A549 (cell line): ENCODE measurements around the gene C1QBP. TPM values are rescaled to one million over a fixed set of nuclear protein-coding genes. Genes with fewer than 3 reads are reported as not detected.
A peak's percentile ranks its signal among the peaks of the same experiment; 100 is the strongest.

Source experiments
- ATOH8 ChIP-seq: fragments of 250-450 bp; sonication (Bioruptor Pico); IDR thresholded peaks from 2 replicates; pipeline ENCODE4 v1.5.0; 2020; ENCODE audit warnings: low read depth, mild to moderate bottlenecking, moderate library complexity
- BCL3 ChIP-seq: fragments of >200 bp; sonication (Bioruptor Twin); formaldehyde crosslinking; IDR thresholded peaks from 3 replicates; pipeline ENCODE4 v1.6.1; 2016
- CBX8 ChIP-seq: fragments of 200-600 bp; sonication (generic); IDR thresholded peaks from 2 replicates; pipeline ENCODE4 v1.6.1; 2016
- E2F6 ChIP-seq: IDR thresholded peaks from 2 replicates; pipeline ENCODE4 v1.6.1; 2012; ENCODE audit warnings: low read depth, borderline replicate concordance
- ELK1 ChIP-seq: fragments of 150-350 bp; IDR thresholded peaks from 2 replicates; pipeline ENCODE4 v1.6.1; 2014; ENCODE audit warnings: low read depth, mild to moderate bottlenecking, low read length
- FOSB ChIP-seq: fragments of 250-450 bp; sonication (Bioruptor Pico); IDR thresholded peaks from 2 replicates; pipeline ENCODE4 v1.5.0; 2020; ENCODE audit warnings: mild to moderate bottlenecking, moderate library complexity
- FOSL2 ChIP-seq, 2 experiments: fragments of 450-650 bp in 1 of 2; fragments of >200 bp in 1 of 2; sonication (Bioruptor Twin) in 1 of 2; formaldehyde crosslinking; IDR thresholded peaks; 2 replicates each; pipeline versions ENCODE4 v1.5.0 to v1.6.1; 2016 to 2020; ENCODE audit warnings: mild to moderate bottlenecking in 1 of 2, moderate library complexity in 1 of 2
- GATA3 ChIP-seq: IDR thresholded peaks from 2 replicates; pipeline ENCODE4 v1.6.1; 2012; ENCODE audit warnings: borderline replicate concordance
- HOXA7 ChIP-seq: fragments of 250-450 bp; sonication (Bioruptor Pico); IDR thresholded peaks from 2 replicates; pipeline ENCODE4 v1.5.0; 2020; ENCODE audit warnings: mild to moderate bottlenecking, moderate library complexity
- KDM5A ChIP-seq: fragments of 200-600 bp; sonication (generic); IDR thresholded peaks from 2 replicates; pipeline ENCODE4 v1.6.1; 2016; ENCODE audit warnings: antibody characterized with exemption, mild to moderate bottlenecking
- MAFK ChIP-seq: fragments of 450-650 bp; IDR thresholded peaks from 2 replicates; pipeline ENCODE4 v1.6.1; 2014; ENCODE audit not compliant: partially characterized antibody
- NR3C1 ChIP-seq: fragments of >200 bp; sonication (Bioruptor Twin); formaldehyde crosslinking; IDR thresholded peaks from 3 replicates; pipeline ENCODE4 v1.6.1; 2017
- RAD21 ChIP-seq, 2 experiments: fragments of >200 bp in 1 of 2; sonication (Bioruptor Twin) in 1 of 2; formaldehyde crosslinking in 1 of 2; IDR thresholded peaks in 1 of 2; conservative IDR thresholded peaks in 1 of 2; 2 replicates in 1 of 2; 3 replicates in 1 of 2; pipeline ENCODE4 v1.6.1; 2012 to 2018; ENCODE audit warnings: inconsistent platforms in 1 of 2
- RCOR1 ChIP-seq: fragments of 150-350 bp; IDR thresholded peaks from 2 replicates; pipeline ENCODE4 v1.6.1; 2014; ENCODE audit warnings: antibody characterized with exemption, low read length, low read depth
- REST ChIP-seq: fragments of 200-600 bp; sonication (generic); IDR thresholded peaks from 2 replicates; pipeline ENCODE4 v1.6.1; 2016; ENCODE audit warnings: antibody characterized with exemption, mild to moderate bottlenecking, moderate library complexity
- RFX5 ChIP-seq: fragments of 450-650 bp; IDR thresholded peaks from 2 replicates; pipeline ENCODE4 v1.7.1; 2014; ENCODE audit warnings: antibody characterized with exemption, mild to moderate bottlenecking, moderate library complexity
- TFCP2L1 ChIP-seq: fragments of 250-450 bp; sonication (Bioruptor Pico); IDR thresholded peaks from 2 replicates; pipeline ENCODE4 v1.5.0; 2021; ENCODE audit warnings: mild to moderate bottlenecking
- TP53 ChIP-seq: fragments of 250-450 bp; sonication (Bioruptor Pico); IDR thresholded peaks from 2 replicates; pipeline ENCODE4 v1.5.0; 2021; ENCODE audit warnings: mild to moderate bottlenecking, moderate library complexity
- ZFP36 ChIP-seq: fragments of 450-650 bp; IDR thresholded peaks from 2 replicates; pipeline ENCODE4 v1.6.1; 2014; ENCODE audit warnings: borderline replicate concordance; ENCODE audit not compliant: partially characterized antibody
- ZNF302 ChIP-seq: fragments of 250-450 bp; sonication (Bioruptor Pico); IDR thresholded peaks from 2 replicates; pipeline ENCODE4 v1.9.0; 2021; ENCODE audit warnings: inconsistent platforms, mild to moderate bottlenecking, moderate library complexity
- polyA plus RNA-seq, 4 experiments: library from polyadenylated mRNA; depleted of rRNA in 3 of 4; stranded (reverse); fragments of >200 nt; fragmentation: RNase III in 1 of 4; extraction: RNeasy Plus Mini Kit Qiagen cat#74134 plus additional on column Dnase treatment in 1 of 4; gene quantifications; 2 replicates in 3 of 4; 3 replicates in 1 of 4; pipeline ENCODE4 v1.2.3, GENCODE V29; 2011 to 2017

C1QBP gene
- polyA plus RNA-seq, 2 of the 4 experiments (the other 2 are of a cell fraction): 557 to 683 TPM

GRCh38 chr17:5438716-5439445 is at the start of gene C1QBP (continued):
- TF ChIP-seq TP53 (0 out of 2 replicates have a peak, but pooled peaks have one; percentile 22), MAFK (no peak), HOXA7 (no peak), RAD21 (conservative IDR thresholded peaks at IDR 0.05 in 1 of 2, IDR thresholded peaks at IDR 0.05 in 1 of 2) (peak; percentile 74 to 81), GATA3 (no peak), BCL3 (peak; percentile 85; the same call in 2 of the 3 replicates), ELK1 (0 out of 2 replicates have a peak, but pooled peaks have one; percentile 21), FOSL2 (IDR thresholded peaks at IDR 0.05) (no peak), FOSL2 (CRISPR knock-in tag; IDR thresholded peaks at IDR 0.05) (no peak), NR3C1 (no peak), TFCP2L1 (CRISPR knock-in tag) (no peak; the same call in 1 of the 2 replicates), ZFP36 (no peak), ZNF302 (CRISPR knock-in tag) (no peak), KDM5A (peak; percentile 52; the same call in 1 of the 2 replicates), ATOH8 (CRISPR knock-in tag) (no peak), E2F6 (peak; percentile 87), REST (no peak), RFX5 (peak; percentile 67), CBX8 (no peak), FOSB (CRISPR knock-in tag) (no peak), RCOR1 (no peak)
